Measurements from ENCODE around the gene ADAP1.
A peak's percentile ranks its signal among the peaks of the same experiment; 100 is the strongest.

The ADAP1 gene

GRCh38 chr7:988426-988911, 34.0 kb upstream of the ADAP1 start:
- no peak for DNase-seq

DNA sequence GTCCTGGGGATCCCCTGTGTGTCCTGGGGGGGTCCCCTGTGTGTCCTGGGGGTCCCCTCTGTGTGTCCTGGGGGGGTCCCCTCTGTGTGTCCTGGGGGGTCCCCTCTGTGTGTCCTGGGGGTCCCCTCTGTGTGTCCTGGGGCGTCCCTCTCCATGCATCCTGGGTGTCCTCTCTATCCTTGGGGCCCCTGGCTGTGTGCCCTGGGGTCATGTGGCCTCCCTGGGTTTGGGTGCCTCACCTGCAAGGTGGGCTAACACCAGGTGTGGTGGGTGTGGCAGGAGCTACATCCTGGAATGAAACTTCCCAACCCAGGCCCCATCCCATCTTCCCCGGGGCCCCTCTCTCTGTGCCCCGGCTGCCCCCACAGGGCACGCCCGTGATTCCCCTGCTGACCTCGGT, 33.4 kb upstream of the ADAP1 start:
- DNase-seq = no peak

DNA sequence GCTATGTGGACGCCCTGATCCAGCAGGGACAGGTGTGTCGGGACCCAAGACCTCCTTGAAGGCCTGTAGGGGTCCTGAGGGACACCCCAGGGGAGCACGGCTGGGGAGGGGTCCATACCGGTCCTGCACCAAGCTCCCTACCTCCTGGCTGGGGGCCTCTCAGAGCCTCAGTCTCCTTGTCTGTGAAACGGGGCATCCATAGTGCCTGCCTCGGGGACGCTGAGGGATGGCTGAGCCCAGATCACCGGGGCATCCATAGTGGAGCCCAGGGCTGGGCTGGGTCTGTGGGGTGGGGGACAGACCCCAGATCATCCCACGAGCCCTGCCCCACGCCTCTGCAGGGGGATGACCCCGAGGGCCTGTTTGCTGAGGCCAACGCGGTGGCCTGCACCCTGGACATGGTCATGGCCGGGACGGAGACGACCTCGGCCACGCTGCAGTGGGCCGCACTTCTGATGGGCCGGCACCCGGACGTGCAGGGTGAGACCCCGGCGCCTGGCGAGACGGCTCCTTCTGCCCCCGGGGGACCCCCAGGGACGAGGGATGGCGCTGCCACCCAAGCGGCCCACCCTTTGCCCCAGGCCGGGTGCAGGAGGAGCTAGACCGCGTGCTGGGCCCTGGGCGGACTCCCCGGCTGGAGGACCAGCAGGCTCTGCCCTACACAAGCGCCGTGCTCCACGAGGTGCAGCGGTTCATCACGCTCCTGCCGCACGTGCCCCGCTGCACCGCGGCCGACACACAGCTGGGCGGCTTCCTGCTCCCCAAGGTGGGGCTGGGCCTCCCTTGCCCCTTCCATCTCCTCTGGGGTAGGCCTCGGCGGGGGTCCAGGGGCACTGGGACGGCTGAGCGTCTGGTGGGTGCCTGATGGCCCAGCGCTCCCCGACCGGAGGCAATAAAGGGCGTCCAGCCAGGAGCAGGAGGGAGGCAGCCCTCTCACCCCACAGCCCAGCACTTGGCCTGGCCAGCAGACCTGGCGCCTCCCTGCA, 32.6 kb upstream of the ADAP1 start:
- DNase-seq = no peak

DNA sequence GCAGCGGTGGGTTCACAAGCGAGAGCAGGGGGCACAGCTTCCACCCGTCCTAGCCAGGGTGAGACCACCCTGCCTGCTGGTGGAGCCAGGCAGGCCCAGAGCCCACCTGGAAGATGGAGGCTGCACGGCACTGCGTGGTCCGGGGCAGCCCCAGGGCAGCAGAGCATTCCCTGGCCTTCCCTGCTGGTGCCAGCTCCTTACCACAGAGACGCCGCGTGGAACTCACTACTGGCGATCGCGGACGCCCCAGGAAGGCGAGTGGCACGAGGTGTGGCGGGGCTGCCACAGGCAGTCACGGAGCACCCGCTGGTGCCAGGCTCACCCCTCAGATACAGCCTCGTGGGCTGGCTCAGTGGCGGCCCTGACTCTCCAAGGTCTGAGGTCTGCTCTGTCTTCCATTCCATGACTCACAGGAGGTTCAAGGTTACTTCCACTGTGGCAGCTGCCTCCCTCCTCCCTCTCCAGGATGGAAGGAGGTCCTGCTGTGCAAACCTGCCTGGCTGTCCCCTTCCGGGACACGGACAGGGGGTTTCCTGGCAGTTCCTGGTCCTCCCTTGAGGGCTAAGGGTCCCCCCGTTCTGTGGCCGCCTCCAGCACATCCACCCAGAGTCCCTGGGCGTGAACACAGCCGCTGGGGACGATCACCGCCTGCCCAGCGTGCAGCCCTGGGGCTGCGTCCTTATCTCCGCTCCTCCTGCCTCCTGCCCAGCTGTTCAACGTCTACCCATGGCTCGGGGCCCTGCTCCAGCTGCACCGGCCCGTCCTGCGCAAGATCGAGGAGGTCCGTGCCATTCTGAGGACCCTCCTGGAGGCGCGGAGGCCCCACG, 31.6 kb upstream of the ADAP1 start:
- no peak for DNase-seq

GRCh38 chr7:985127-985416, 30.6 kb upstream of the ADAP1 start:
- DNase-seq = no peak

GRCh38 chr7:984361-985126, 30.1 kb upstream of the ADAP1 start:
- DNase-seq = no peak

- DNase-seq = no peak
Observed at GRCh38 chr7:983616-984071, 29.2 kb upstream of the ADAP1 start.

DNA sequence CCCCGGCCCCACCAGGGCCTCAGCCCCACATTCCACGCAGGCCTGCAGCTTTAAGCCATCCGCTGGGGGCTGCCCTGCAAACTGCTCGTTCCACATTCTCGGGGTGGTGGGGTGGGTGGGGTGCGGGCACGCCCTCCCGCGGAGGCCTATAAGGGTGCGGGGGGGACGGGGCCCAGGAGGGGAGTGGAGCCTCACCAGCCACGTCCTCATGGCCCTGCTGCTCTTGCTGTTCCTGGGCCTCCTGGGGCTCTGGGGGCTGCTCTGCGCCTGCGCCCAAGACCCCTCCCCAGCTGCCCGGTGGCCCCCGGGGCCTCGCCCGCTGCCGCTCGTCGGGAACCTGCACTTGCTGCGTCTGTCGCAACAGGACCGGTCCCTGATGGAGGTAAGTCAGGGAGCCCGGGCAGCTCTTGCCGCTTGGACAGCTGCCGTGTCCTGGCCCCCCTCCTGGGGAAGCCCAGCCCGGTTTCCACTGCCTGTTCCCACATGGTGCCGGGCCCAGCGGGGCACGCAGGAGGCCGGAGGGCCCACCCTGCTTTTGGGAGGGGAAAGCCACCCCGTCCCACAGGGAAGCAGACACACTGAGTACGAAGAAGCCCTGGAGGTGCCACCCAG, 28.6 kb upstream of the ADAP1 start, which contains the start of gene CYP2W1:
TSS of gene CYP2W1 (plus strand) at position 178 of the 612 bp plus-strand sequence. CDS start at position 209, 31 bp downstream.
- peak; percentile 82 for DNase-seq

- DNase-seq = no peak
Observed at GRCh38 chr7:982511-983003, 28.1 kb upstream of the ADAP1 start.

DNA sequence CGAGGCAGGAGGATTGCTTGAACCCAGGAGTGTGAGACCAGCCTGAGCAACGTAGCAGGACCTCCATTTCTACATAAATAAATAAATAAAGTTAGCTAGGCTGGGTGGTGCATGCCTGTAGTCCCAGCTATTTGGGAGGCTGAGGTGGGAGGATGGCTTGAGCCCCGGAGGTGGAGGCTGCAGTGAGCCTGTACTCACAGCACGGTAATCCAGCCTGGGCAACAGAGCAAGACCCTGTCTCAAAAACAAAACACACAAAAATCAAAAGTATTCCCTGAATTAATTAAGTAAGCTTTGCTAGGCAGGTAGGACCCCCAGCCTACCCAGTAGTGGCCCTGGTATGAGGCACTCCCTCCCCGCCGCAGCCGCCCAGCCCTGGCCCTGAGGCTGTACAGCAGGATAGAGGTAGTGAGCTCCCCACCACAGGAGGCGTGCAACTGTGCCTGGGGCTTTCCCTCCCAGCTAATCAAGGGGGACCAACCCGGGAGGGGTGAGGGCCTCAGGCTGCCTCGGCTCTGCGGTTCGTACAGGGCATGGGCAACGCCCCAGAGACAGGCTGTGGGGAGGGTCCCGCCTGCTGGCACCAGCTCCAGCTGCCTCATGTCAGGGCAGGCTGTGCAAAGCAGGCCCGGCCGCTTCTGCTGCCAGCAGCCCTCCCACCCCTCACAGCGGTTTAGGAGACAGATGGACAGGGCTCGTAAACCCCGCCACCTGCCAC, 27.5 kb upstream of the ADAP1 start:
- DNase-seq = peak; percentile 97

DNA sequence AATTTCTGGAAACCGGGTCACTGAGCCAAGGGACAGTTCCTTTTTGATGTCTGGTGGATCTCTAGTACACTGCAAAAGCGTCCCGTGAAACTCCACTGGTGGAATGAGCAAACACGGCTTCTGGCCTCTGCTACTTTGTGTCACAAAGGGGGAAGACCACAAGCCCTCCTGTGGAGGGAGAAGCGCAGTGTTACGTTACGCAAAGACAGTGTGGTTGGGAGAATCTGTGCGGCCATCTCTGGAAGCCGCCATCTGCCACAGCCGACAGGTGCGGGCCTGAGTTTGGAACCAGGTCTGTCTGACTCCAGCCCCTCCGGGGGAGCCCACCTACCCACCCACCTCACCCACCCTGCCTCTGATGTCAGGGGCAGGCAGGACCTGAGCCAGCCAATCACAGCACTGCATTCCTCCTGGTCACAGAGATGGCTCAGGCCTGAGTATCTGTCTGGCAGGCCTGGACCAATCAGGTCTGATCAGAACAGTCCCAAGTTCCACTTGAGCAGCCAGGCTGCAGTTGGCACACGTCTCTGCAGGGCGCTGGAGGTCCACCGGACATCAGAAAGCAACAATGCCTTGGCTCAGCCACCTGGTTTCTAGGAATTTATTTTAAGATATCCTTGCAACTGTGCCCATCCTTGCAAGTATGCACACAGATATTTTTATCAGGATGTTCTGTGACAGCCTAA, 25.5 kb upstream of the ADAP1 start:
- peak; percentile 26 for DNase-seq

GRCh38 chr7:979151-979550, 24.7 kb upstream of the ADAP1 start:
- DNase-seq = no peak

DNA sequence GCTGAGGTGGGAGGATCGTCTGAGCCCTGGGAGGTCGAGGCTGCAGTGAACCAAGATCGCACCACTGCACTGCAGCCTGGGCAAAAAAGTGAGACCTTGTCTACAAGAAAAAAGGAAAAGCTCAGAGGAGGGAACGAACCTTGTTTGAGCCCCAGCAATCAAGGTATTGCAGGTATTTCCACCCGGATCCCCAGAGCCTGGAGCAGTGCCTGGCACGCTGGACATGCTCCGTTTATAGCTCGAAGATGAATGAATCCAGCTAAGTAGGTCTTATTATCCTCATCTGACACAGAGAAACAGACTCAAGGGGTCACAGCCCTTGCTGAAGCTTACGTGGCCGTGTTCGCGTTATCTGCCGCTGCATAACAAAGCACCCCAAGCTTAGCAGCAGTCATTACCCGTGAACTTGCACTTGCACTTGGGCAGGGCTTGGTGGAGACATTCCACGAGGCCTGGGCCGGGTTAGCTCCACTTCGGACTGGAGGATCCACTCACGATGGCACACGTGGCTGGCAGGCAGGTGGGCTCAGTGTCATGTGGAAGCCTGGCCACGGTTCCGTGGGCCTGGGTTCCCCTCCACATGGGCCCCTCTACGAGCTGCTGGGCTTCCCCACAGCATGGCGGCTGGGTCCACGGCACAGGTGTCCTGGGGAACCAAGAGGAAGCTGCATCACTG, 24.1 kb upstream of the ADAP1 start:
- DNase-seq = no peak

DNA sequence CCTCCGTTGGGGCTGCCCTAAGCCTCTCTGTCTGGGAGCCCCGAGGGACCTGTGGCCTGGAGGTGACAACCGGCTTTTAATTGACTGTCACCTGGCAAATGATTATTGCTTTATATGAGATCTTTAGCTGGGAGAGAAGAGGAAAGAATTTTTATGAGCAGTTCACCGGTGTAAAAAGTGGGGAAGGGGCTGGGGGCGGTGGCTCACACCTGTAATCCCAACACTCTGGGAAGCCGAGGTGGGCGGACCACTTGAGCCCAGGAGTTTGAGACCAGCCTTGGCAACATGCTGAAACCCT, 23.5 kb upstream of the ADAP1 start:
- DNase-seq = no peak

- no peak for DNase-seq
Observed at GRCh38 chr7:977326-978048, 23.0 kb upstream of the ADAP1 start.

DNA sequence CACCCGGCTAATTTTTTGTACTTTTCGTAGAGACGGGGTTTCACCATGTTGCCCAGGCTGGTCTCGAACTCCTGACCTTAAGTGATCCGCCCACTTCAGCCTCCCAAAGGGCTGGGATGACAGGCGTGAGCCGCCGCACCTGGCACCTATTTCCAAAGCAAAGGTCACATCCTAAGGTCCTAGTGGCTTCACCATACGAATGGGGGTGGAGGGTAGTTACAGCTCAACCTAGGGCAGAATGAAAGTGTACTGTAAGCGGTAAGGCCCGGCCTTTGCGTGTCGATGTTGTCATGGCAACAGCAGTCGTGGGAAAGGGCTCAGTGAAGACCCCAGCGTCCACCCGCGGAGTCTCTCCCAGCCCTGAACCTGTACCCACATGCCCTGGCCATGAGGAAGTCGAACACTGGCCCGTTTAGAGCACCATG, 22.4 kb upstream of the ADAP1 start:
- DNase-seq = no peak

- no peak for DNase-seq
Observed at GRCh38 chr7:975702-976473, 21.4 kb upstream of the ADAP1 start.

DNA sequence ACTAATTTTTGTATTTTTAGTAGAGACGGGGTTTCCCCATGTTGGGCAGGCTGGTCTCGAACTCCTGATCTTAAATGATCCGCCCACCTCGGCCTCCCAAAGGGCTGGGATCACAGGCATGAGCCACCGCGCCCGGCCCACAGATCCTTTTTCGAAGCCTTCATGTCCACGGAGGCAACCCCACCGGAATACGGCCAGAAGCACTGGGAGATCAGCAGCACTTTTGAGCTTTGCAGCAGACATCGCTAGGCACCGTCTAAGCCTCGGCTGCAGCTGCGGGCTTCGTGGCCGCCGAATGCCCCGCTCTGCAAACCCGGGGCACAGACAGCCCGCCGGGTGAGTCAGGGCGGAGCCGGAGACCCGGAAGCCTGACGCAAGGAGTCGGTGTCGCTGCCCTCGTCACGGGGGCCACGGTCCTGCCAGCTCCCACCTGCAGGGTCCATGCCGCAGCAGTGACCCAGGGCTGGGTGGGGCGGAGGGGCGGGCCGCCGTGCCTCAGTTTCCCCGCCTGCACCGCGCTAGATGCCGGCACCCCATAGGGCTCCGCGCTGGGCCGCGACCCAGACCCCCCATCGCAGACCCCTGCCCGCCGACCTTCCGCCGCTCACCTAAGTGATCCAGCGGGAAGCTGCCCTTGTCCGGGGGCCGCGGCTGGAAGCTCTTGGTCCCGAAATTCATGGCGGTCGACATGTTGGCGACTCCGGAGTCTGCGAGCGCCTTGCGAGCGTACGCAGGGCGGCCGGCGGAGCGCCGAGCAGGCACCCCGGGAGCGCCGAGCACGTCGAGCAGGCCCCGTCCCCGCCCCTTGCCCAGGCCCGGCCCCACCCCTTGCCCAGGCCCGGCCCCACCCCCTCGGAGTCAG, 20.6 kb upstream of the ADAP1 start, which contains the start of gene COX19:
TSS of gene COX19 (minus strand) at position 730 of the 862 bp plus-strand sequence. CDS start at position 690, 40 bp downstream.
- DNase-seq = peak; percentile 75

Measured in NCI-H2171 treated with DMSO at 0.1 percent for 48 hours (cell line).